Astrocyte (in vitro differentiated cells and primary cell): ENCODE results near the gene PBXIP1. TPM values are rescaled to one million over a fixed set of nuclear protein-coding genes. Genes with fewer than 3 reads are reported as not detected.

ENCODE experiments used
- DNase-seq: peaks from one replicate; pipeline ENCODE4 v3.0.0-alpha.2; 2010; ENCODE audit warnings: low read depth
- FAIRE-seq: peaks from 2 replicates; lab custom pipeline; 2011; peaks lifted over from hg19 to GRCh38; lab: Jason Lieb, UNC
- H2AFZ ChIP-seq: 2 replicates; pipeline ENCODE4 v1.6.0; 2012; ENCODE audit warnings: low read depth, low read length, inconsistent platforms
- H3K27ac ChIP-seq: 2 replicates; pipeline ENCODE4 v1.5.1; 2011; ENCODE audit warnings: low read depth, low read length, inconsistent platforms
- H3K27me3 ChIP-seq: 2 replicates; pipeline ENCODE4 v1.6.0; 2011; ENCODE audit warnings: low read length, inconsistent platforms; ENCODE audit not compliant: insufficient read depth
- H3K36me3 ChIP-seq: 2 replicates; pipeline ENCODE4 v1.5.1; 2011; ENCODE audit warnings: low read length, inconsistent platforms; ENCODE audit not compliant: insufficient read depth
- H3K4me1 ChIP-seq: 2 replicates; pipeline ENCODE4 v1.5.1; 2011; ENCODE audit warnings: low read length, inconsistent platforms; ENCODE audit not compliant: insufficient read depth
- H3K4me2 ChIP-seq: 2 replicates; pipeline ENCODE4 v1.6.0; 2012; ENCODE audit warnings: low read length, inconsistent platforms
- H3K4me3 ChIP-seq: 2 replicates; pipeline ENCODE4 v1.5.1; 2011; ENCODE audit warnings: low read depth, mild to moderate bottlenecking, low read length, inconsistent platforms; ENCODE audit not compliant: insufficient read depth
- H3K79me2 ChIP-seq: 2 replicates; pipeline ENCODE4 v1.6.0; 2012; ENCODE audit warnings: mild to moderate bottlenecking, low read length, inconsistent platforms; ENCODE audit not compliant: insufficient read depth
- H3K9ac ChIP-seq: 2 replicates; pipeline ENCODE4 v1.6.0; 2012; ENCODE audit warnings: mild to moderate bottlenecking, low read length, inconsistent platforms
- H3K9me3 ChIP-seq: 2 replicates; pipeline ENCODE4 v1.5.1; 2012; ENCODE audit warnings: low read depth, mild to moderate bottlenecking, low read length, inconsistent platforms; ENCODE audit not compliant: insufficient read depth
- H4K20me1 ChIP-seq: 2 replicates; pipeline ENCODE4 v1.6.0; 2012; ENCODE audit warnings: low read length, inconsistent platforms; ENCODE audit not compliant: insufficient read depth
- H3K27ac Mint-ChIP-seq: one replicate; pipeline ENCODE4 v1.8.0; 2021; ENCODE audit warnings: mild to moderate bottlenecking, mixed read lengths; ENCODE audit not compliant: unreplicated experiment
- H3K27me3 Mint-ChIP-seq: one replicate; pipeline ENCODE4 v1.8.0; 2021; ENCODE audit warnings: low read depth, mixed read lengths; ENCODE audit not compliant: unreplicated experiment
- H3K36me3 Mint-ChIP-seq: one replicate; pipeline ENCODE4 v1.8.0; 2021; ENCODE audit warnings: low read depth, mixed read lengths; ENCODE audit not compliant: unreplicated experiment
- H3K4me1 Mint-ChIP-seq: one replicate; pipeline ENCODE4 v1.8.0; 2021; ENCODE audit warnings: low read depth, mixed read lengths; ENCODE audit not compliant: unreplicated experiment
- H3K4me3 Mint-ChIP-seq: one replicate; pipeline ENCODE4 v1.8.0; 2021; ENCODE audit warnings: mild to moderate bottlenecking, moderate library complexity, mixed read lengths; ENCODE audit not compliant: unreplicated experiment
- H3K9me3 Mint-ChIP-seq: one replicate; pipeline ENCODE4 v1.8.0; 2021; ENCODE audit warnings: mild to moderate bottlenecking, mixed read lengths; ENCODE audit not compliant: unreplicated experiment
- CTCF ChIP-seq: IDR thresholded peaks from 2 replicates; pipeline ENCODE4 v1.5.1; 2011; ENCODE audit warnings: low read depth, mild to moderate bottlenecking, inconsistent platforms, low read length, moderate library complexity; ENCODE audit not compliant: insufficient read depth
- EZH2 ChIP-seq: IDR thresholded peaks from 2 replicates; pipeline ENCODE4 v1.6.1; 2012; ENCODE audit warnings: mild to moderate bottlenecking, low read length, inconsistent platforms; ENCODE audit not compliant: insufficient read depth
- total RNA-seq: library from RNA; stranded (reverse); gene quantifications from 2 replicates; pipeline ENCODE4 v1.2.1, GENCODE V29; 2021

Gene PBXIP1
- total RNA-seq, 1 donor from 2014 or later, result 89.2 TPM

- H3K27me3 ChIP-seq, result no peaks in the 10 kb centered on the region
- H3K36me3 ChIP-seq, result no peaks in the 10 kb centered on the region
Measured at GRCh38 chr1:154944401-154945159, 11.3 kb downstream of the PBXIP1 start.

GRCh38 chr1:154943649-154944400 is 12.1 kb downstream of the PBXIP1 start:
- Mint-ChIP-seq H3K4me1 (peaks cover 23% of the 10 kb centered on the region), H3K27me3 (no peaks in the 10 kb centered on the region), H3K27ac (peak overlapping the region; percentile 47), H3K4me3 (no peak overlapping the region), H3K36me3 (peaks cover 10% of the 10 kb centered on the region), H3K9me3 (no peaks in the 10 kb centered on the region)
- TF ChIP-seq CTCF (peak; percentile 65), EZH2 (no peak)
- Histone ChIP-seq H3K27me3 (no peaks in the 10 kb centered on the region), H3K9ac (peak overlapping the region; percentile 18), H3K27ac (no peak overlapping the region), H3K9me3 (no peaks in the 10 kb centered on the region), H3K4me3 (no peak overlapping the region), H4K20me1 (peaks cover 8% of the 10 kb centered on the region), H3K79me2 (no peaks in the 10 kb centered on the region), H3K36me3 (no peaks in the 10 kb centered on the region), H2AFZ (no peak overlapping the region), H3K4me2 (no peak overlapping the region), H3K4me1 (no peaks in the 10 kb centered on the region)
- FAIRE-seq, result no peak
- no peak for DNase-seq

More at GRCh38 chr1:154944401-154945159, 11.3 kb downstream of the PBXIP1 start:
- H3K4me1 Mint-ChIP-seq, result peaks cover 23% of the 10 kb centered on the region
- no peak overlapping the region for H2AFZ ChIP-seq
- no peaks in the 10 kb centered on the region for H3K27me3 Mint-ChIP-seq
- H3K36me3 Mint-ChIP-seq, result peaks cover 11% of the 10 kb centered on the region
- H3K4me2 ChIP-seq, result no peak overlapping the region
- no peaks in the 10 kb centered on the region for H3K9me3 Mint-ChIP-seq
- H3K27ac ChIP-seq, result no peak overlapping the region
- no peak overlapping the region for H3K4me3 ChIP-seq
- peak overlapping the region; percentile 15 for H3K27ac Mint-ChIP-seq
- FAIRE-seq, result no peak
- peak overlapping the region; percentile 18 for H3K9ac ChIP-seq
- H3K4me3 Mint-ChIP-seq, result no peak overlapping the region
- no peaks in the 10 kb centered on the region for H3K79me2 ChIP-seq
- DNase-seq, result no peak
- no peaks in the 10 kb centered on the region for H3K4me1 ChIP-seq
- no peak for TF ChIP-seq EZH2
- no peaks in the 10 kb centered on the region for H3K9me3 ChIP-seq
- H4K20me1 ChIP-seq, result peaks cover 9% of the 10 kb centered on the region

GRCh38 chr1:154941333-154942013 is 14.4 kb downstream of the PBXIP1 start:
- Histone ChIP-seq H3K27ac (no peak overlapping the region), H4K20me1 (peaks cover 5% of the 10 kb centered on the region), H2AFZ (no peak overlapping the region), H3K27me3 (no peaks in the 10 kb centered on the region), H3K9ac (no peak overlapping the region), H3K36me3 (no peaks in the 10 kb centered on the region), H3K4me1 (peaks cover 11% of the 10 kb centered on the region), H3K79me2 (no peaks in the 10 kb centered on the region), H3K9me3 (no peaks in the 10 kb centered on the region), H3K4me3 (no peak overlapping the region), H3K4me2 (no peak overlapping the region)
- no peaks in the 10 kb centered on the region for H3K9me3 Mint-ChIP-seq
- no peak overlapping the region for H3K27ac Mint-ChIP-seq
- no peak for TF ChIP-seq EZH2
- FAIRE-seq (no peak), DNase-seq (no peak)
- H3K4me1 Mint-ChIP-seq, result peaks cover 31% of the 10 kb centered on the region
- H3K36me3 Mint-ChIP-seq, result peaks cover 6% of the 10 kb centered on the region
- H3K27me3 Mint-ChIP-seq, result no peaks in the 10 kb centered on the region
- no peak overlapping the region for H3K4me3 Mint-ChIP-seq
